Measurements from ENCODE around the gene ASTN2.

DNA sequence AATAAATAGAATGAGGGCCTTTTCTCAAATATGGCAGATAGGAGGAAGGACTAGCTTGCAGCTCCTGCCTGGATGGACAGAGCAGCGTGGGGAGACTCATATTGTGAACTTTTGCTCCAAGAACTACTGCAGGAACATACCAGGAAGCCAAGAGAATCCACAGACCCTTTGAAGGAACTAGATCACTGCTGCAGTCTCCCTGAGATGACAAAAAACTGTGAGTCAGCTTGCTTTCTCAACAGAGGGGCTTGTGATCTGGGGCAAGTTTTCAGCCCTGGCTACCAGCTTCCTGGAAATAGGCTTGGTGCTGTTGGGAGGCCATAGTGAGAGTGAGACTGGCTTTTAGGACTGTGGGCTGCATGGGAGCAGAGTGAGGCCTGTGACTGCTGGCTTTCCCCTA, 898.4 kb downstream of the ASTN2 start:
- TF ChIP-seq CTCF (conservative IDR thresholded peaks at IDR 0.05; ENCODE audit: low read depth in 2 of 2), result no peak
- TF ChIP-seq, protein P1, sequence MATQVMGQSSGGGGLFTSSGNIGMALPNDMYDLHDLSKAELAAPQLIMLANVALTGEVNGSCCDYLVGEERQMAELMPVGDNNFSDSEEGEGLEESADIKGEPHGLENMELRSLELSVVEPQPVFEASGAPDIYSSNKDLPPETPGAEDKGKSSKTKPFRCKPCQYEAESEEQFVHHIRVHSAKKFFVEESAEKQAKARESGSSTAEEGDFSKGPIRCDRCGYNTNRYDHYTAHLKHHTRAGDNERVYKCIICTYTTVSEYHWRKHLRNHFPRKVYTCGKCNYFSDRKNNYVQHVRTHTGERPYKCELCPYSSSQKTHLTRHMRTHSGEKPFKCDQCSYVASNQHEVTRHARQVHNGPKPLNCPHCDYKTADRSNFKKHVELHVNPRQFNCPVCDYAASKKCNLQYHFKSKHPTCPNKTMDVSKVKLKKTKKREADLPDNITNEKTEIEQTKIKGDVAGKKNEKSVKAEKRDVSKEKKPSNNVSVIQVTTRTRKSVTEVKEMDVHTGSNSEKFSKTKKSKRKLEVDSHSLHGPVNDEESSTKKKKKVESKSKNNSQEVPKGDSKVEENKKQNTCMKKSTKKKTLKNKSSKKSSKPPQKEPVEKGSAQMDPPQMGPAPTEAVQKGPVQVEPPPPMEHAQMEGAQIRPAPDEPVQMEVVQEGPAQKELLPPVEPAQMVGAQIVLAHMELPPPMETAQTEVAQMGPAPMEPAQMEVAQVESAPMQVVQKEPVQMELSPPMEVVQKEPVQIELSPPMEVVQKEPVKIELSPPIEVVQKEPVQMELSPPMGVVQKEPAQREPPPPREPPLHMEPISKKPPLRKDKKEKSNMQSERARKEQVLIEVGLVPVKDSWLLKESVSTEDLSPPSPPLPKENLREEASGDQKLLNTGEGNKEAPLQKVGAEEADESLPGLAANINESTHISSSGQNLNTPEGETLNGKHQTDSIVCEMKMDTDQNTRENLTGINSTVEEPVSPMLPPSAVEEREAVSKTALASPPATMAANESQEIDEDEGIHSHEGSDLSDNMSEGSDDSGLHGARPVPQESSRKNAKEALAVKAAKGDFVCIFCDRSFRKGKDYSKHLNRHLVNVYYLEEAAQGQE (IDR thresholded peaks at IDR 0.05; ENCODE audit: unreplicated experiment), result no peak
- TF ChIP-seq ZNF331 (CRISPR knock-in tag; IDR thresholded peaks at IDR 0.05; ENCODE audit: low read depth), result no peak
- TF ChIP-seq POLR2AphosphoS5 (IDR thresholded peaks at IDR 0.05; ENCODE audit: low read depth), result no peak
- TF ChIP-seq, protein P2, sequence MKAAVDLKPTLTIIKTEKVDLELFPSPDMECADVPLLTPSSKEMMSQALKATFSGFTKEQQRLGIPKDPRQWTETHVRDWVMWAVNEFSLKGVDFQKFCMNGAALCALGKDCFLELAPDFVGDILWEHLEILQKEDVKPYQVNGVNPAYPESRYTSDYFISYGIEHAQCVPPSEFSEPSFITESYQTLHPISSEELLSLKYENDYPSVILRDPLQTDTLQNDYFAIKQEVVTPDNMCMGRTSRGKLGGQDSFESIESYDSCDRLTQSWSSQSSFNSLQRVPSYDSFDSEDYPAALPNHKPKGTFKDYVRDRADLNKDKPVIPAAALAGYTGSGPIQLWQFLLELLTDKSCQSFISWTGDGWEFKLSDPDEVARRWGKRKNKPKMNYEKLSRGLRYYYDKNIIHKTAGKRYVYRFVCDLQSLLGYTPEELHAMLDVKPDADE (IDR thresholded peaks at IDR 0.05), result no peak
- TF ChIP-seq EZH2 (IDR thresholded peaks at IDR 0.05; ENCODE audit: low read depth, unreplicated experiment), result no peak
- no peak for TF ChIP-seq EZH2phosphoT487 (IDR thresholded peaks at IDR 0.05; ENCODE audit: unreplicated experiment)
- no peak for TF ChIP-seq JUNB (IDR thresholded peaks at IDR 0.05; ENCODE audit: unreplicated experiment)

Data from GM23338 (cell line).